DND-41 (cell line): Measurements from ENCODE around the gene EEFSEC.

Source experiments
- CTCF ChIP-seq: IDR thresholded peaks from 2 replicates; pipeline ENCODE4 v1.5.1; 2012; ENCODE audit warnings: borderline replicate concordance, low read length, moderate library complexity, mild to moderate bottlenecking; ENCODE audit not compliant: poor library complexity, severe bottlenecking; ENCODE audit errors: extremely low read depth
- EZH2 ChIP-seq: IDR thresholded peaks from 3 replicates; pipeline ENCODE4 v1.6.1; 2012; ENCODE audit warnings: borderline replicate concordance, low read depth, mild to moderate bottlenecking, moderate library complexity, low read length, inconsistent platforms; ENCODE audit not compliant: severe bottlenecking

GRCh38 chr3:128205558-128206145, 52.4 kb downstream of the EEFSEC start:
- no peak for TF ChIP-seq CTCF
- TF ChIP-seq EZH2: no peak
